Transverse colon (tissue), 3 donors: ENCODE data around the gene MEF2D.

ENCODE experiments used
- EP300 ChIP-seq: sonication (generic); formaldehyde crosslinking; IDR thresholded peaks from one replicate; pipeline ENCODE4 v1.6.1; 2017; ENCODE audit warnings: antibody characterized with exemption, low read depth
- TF ChIP-seq, protein P1 (sequence below), 5 experiments: fragments of 200-600 bp in 3 of 5; fragments of 450-650 bp in 2 of 5; sonication (generic) in 3 of 5; IDR thresholded peaks; 1 replicate in 2 of 5; 2 replicates in 3 of 5; pipeline ENCODE4 v1.5.1; 2016 to 2017; ENCODE audit warnings: antibody characterized with exemption in 5 of 5, inconsistent platforms in 3 of 5, mild to moderate bottlenecking in 2 of 5, moderate library complexity in 1 of 5

DNA sequence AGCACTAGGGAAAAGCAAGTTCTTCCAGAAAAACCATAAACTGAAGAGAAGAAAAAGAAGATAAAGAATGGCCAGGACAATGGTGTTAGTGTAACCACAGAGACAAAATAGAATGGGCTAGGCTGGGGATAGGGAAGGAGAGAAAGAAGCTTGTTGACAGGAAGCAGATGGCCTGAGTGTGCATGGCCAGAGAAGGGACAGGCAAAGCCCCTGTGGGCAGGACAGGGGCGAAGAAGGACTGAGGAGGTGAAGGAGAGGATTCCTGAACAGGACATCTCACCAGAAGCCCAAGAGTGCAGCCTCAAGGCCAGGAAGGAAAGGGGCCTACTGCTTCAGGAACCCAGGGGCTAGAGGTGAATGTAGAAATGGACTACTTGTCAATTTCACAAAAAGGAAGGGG lies 42.5 kb upstream of the MEF2D start:
- TF ChIP-seq, protein P1, sequence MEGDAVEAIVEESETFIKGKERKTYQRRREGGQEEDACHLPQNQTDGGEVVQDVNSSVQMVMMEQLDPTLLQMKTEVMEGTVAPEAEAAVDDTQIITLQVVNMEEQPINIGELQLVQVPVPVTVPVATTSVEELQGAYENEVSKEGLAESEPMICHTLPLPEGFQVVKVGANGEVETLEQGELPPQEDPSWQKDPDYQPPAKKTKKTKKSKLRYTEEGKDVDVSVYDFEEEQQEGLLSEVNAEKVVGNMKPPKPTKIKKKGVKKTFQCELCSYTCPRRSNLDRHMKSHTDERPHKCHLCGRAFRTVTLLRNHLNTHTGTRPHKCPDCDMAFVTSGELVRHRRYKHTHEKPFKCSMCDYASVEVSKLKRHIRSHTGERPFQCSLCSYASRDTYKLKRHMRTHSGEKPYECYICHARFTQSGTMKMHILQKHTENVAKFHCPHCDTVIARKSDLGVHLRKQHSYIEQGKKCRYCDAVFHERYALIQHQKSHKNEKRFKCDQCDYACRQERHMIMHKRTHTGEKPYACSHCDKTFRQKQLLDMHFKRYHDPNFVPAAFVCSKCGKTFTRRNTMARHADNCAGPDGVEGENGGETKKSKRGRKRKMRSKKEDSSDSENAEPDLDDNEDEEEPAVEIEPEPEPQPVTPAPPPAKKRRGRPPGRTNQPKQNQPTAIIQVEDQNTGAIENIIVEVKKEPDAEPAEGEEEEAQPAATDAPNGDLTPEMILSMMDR (IDR thresholded peaks at IDR 0.05): no peak
- no peak for TF ChIP-seq EP300
